Nephron progenitor cell (in vitro differentiated cells): Measurements from ENCODE around the gene SPATA16.

Source experiments
- DNase-seq: peaks from one replicate; pipeline ENCODE4 v3.0.0; 2021
- H3K27ac Mint-ChIP-seq: 2 replicates; pipeline ENCODE4 v1.8.0; 2021; ENCODE audit warnings: mild to moderate bottlenecking, moderate library complexity, mixed read lengths
- H3K27me3 Mint-ChIP-seq: 2 replicates; pipeline ENCODE4 v1.8.0; 2021; ENCODE audit warnings: mild to moderate bottlenecking, low read depth, mixed read lengths; ENCODE audit not compliant: poor library complexity
- H3K36me3 Mint-ChIP-seq: 2 replicates; pipeline ENCODE4 v1.8.0; 2021; ENCODE audit warnings: low read depth, mixed read lengths
- H3K4me1 Mint-ChIP-seq: 2 replicates; pipeline ENCODE4 v1.8.0; 2021; ENCODE audit warnings: mixed read lengths
- H3K4me3 Mint-ChIP-seq: 2 replicates; pipeline ENCODE4 v1.8.0; 2021; ENCODE audit warnings: mild to moderate bottlenecking, moderate library complexity, mixed read lengths
- H3K9me3 Mint-ChIP-seq: 2 replicates; pipeline ENCODE4 v1.8.0; 2021; ENCODE audit warnings: mild to moderate bottlenecking, moderate library complexity, mixed read lengths
- CTCF ChIP-seq: fragments of 200-600 bp; sonication (generic); IDR thresholded peaks from 2 replicates; pipeline ENCODE4 v1.5.0; 2021; ENCODE audit warnings: antibody characterized with exemption

The SPATA16 gene

GRCh38 chr3:173078525-173078924 is 62.5 kb downstream of the SPATA16 start:
- no peak for DNase-seq
- Mint-ChIP-seq H3K27me3 (peaks cover 4% of the 10 kb centered on the region), H3K4me3 (no peak overlapping the region), H3K36me3 (no peaks in the 10 kb centered on the region), H3K27ac (no peak overlapping the region), H3K4me1 (no peaks in the 10 kb centered on the region), H3K9me3 (peaks cover 10% of the 10 kb centered on the region)
- TF ChIP-seq CTCF, result no peak

GRCh38 chr3:173066044-173067004 is 74.7 kb downstream of the SPATA16 start:
- no peaks in the 10 kb centered on the region for H3K27me3 Mint-ChIP-seq
- no peak for TF ChIP-seq CTCF
- no peaks in the 10 kb centered on the region for H3K4me1 Mint-ChIP-seq
- no peak overlapping the region for H3K27ac Mint-ChIP-seq
- no peak for DNase-seq
- H3K9me3 Mint-ChIP-seq, result peaks cover 3% of the 10 kb centered on the region
- H3K4me3 Mint-ChIP-seq, result no peak overlapping the region
- H3K36me3 Mint-ChIP-seq, result no peaks in the 10 kb centered on the region

- TF ChIP-seq CTCF, result no peak
- H3K36me3 Mint-ChIP-seq, result no peaks in the 10 kb centered on the region
- no peak for DNase-seq
- no peak overlapping the region for H3K4me3 Mint-ChIP-seq
- no peaks in the 10 kb centered on the region for H3K9me3 Mint-ChIP-seq
- no peak overlapping the region for H3K27ac Mint-ChIP-seq
- no peaks in the 10 kb centered on the region for H3K4me1 Mint-ChIP-seq
- no peaks in the 10 kb centered on the region for H3K27me3 Mint-ChIP-seq
These were observed 75.5 kb downstream of the SPATA16 start for GRCh38 chr3:173065543-173065981.

- H3K4me1 Mint-ChIP-seq, result no peaks in the 10 kb centered on the region
- DNase-seq, result no peak
- H3K36me3 Mint-ChIP-seq, result no peaks in the 10 kb centered on the region
- no peak for TF ChIP-seq CTCF
- H3K9me3 Mint-ChIP-seq, result no peaks in the 10 kb centered on the region
- H3K4me3 Mint-ChIP-seq, result no peak overlapping the region
- H3K27ac Mint-ChIP-seq, result no peak overlapping the region
- no peaks in the 10 kb centered on the region for H3K27me3 Mint-ChIP-seq
These were observed 76.4 kb downstream of the SPATA16 start for GRCh38 chr3:173064631-173065030.

GRCh38 chr3:173058229-173058628 is 82.8 kb downstream of the SPATA16 start:
- Mint-ChIP-seq H3K36me3 (no peaks in the 10 kb centered on the region), H3K4me3 (no peak overlapping the region), H3K4me1 (no peaks in the 10 kb centered on the region), H3K27me3 (no peaks in the 10 kb centered on the region), H3K27ac (no peak overlapping the region), H3K9me3 (no peaks in the 10 kb centered on the region)
- no peak for DNase-seq
- no peak for TF ChIP-seq CTCF
